ENCODE data around the gene ATG9A.

DNA sequence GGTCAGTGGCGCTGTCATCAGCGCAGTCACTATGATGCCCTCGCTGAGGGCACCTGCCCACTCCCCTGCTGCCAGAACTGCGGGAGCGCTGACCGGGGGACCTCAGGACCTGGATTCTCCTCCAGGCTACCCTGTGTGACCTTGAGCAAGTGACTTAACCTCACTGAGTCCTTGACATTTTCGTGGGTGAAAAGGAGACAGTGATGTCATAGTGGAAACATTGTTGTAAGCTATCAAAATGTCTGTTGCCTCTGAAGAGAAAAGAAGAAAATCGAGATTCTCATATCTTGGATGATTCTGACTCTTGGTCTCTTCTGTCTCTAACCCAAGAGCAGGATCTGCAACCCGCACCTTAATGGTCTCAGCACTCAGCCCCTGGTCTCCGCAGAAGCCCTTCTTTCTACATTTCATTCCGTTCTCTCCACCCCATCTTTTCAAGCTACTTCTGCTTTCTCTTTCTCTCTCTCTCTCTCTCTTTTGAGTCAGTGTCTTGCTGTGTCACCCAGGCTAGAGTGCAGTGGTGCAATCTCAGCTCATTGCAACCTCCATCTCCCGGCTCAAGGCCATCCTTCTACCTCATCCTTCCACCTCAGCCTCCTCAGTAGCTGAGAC lies 25.3 kb upstream of the ATG9A start:
- TF ChIP-seq, protein P1, sequence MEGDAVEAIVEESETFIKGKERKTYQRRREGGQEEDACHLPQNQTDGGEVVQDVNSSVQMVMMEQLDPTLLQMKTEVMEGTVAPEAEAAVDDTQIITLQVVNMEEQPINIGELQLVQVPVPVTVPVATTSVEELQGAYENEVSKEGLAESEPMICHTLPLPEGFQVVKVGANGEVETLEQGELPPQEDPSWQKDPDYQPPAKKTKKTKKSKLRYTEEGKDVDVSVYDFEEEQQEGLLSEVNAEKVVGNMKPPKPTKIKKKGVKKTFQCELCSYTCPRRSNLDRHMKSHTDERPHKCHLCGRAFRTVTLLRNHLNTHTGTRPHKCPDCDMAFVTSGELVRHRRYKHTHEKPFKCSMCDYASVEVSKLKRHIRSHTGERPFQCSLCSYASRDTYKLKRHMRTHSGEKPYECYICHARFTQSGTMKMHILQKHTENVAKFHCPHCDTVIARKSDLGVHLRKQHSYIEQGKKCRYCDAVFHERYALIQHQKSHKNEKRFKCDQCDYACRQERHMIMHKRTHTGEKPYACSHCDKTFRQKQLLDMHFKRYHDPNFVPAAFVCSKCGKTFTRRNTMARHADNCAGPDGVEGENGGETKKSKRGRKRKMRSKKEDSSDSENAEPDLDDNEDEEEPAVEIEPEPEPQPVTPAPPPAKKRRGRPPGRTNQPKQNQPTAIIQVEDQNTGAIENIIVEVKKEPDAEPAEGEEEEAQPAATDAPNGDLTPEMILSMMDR (IDR thresholded peaks at IDR 0.05) = no peak
- no peak for TF ChIP-seq POLR2A (IDR thresholded peaks at IDR 0.05)
- TF ChIP-seq EP300 (IDR thresholded peaks at IDR 0.05) = no peak
